ENCODE measurements around the gene ARRB2.

Gene ARRB2

DNA sequence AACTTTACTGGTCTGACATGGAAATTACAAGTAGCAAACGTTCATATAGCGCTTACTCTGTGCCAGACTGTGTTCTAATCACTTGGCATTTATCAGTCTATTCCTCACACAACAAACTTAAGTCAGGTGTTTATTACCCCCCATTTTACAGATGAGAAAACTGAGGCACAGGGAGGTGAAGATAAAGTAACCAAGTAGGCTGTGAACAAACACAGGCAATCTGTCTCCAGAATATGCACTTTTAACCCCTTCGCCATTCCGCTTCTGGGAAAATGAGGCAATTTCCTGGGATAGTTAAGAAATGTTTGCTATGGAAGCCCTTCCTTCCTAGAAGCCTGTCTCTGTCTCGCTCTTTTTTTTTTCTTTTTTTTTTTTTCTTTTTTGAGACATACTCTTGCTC is 41.5 kb downstream of the ARRB2 start:
- TF ChIP-seq GATA2 (IDR thresholded peaks at IDR 0.05; ENCODE audit: low read depth, low read length): no peak
- TF ChIP-seq GATA3 (IDR thresholded peaks at IDR 0.05; ENCODE audit: low read depth, low read length): no peak

GRCh38 chr17:4753392-4753791 is 43.0 kb downstream of the ARRB2 start:
- TF ChIP-seq GATA3 (IDR thresholded peaks at IDR 0.05; ENCODE audit: low read depth, low read length): no peak

DNA sequence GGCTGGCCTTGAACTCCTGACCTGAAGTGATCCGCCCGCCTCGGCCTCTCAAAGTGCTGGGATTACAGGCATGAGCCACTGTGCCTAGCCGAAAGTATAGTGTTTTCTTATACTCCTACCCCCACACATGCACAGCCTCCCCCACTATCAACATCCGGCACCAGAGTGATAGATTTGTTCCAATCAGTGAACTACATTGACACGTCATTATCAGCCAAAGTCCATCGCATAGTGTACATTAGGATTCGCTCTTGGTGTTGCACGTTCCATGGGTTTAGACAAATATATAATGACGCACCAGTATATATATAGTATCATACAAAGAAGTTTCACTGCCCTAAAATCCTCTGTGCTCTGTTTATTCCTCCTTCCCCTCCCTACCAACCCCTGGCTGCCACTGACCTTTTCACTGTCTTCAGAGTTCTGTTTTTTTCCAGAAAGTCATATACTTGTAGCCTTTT is 49.4 kb downstream of the ARRB2 start:
- TF ChIP-seq GATA2 (IDR thresholded peaks at IDR 0.05; ENCODE audit: low read depth, low read length) (no peak), GATA3 (IDR thresholded peaks at IDR 0.05; ENCODE audit: low read depth, low read length) (no peak)

- no peak for TF ChIP-seq GATA2 (IDR thresholded peaks at IDR 0.05; ENCODE audit: low read depth, low read length)
- no peak for TF ChIP-seq GATA3 (IDR thresholded peaks at IDR 0.05; ENCODE audit: low read depth, low read length)
Measured at GRCh38 chr17:4764595-4764994, 54.2 kb downstream of the ARRB2 start.

GRCh38 chr17:4766201-4766600 is 55.8 kb downstream of the ARRB2 start:
- TF ChIP-seq GATA2 (IDR thresholded peaks at IDR 0.05; ENCODE audit: low read depth, low read length) (no peak), GATA3 (IDR thresholded peaks at IDR 0.05; ENCODE audit: low read depth, low read length) (no peak)

GRCh38 chr17:4766723-4767122 is 56.3 kb downstream of the ARRB2 start:
- no peak for TF ChIP-seq GATA3 (IDR thresholded peaks at IDR 0.05; ENCODE audit: low read depth, low read length)
- no peak for TF ChIP-seq GATA2 (IDR thresholded peaks at IDR 0.05; ENCODE audit: low read depth, low read length)

- TF ChIP-seq GATA2 (IDR thresholded peaks at IDR 0.05; ENCODE audit: low read depth, low read length): no peak
Measured at GRCh38 chr17:4768298-4768697, 57.9 kb downstream of the ARRB2 start.

- TF ChIP-seq GATA2 (IDR thresholded peaks at IDR 0.05; ENCODE audit: low read depth, low read length): no peak
Measured at GRCh38 chr17:4769628-4770027, 59.2 kb downstream of the ARRB2 start.

Data from SH-SY5Y (cell line).